GM12801 (cell line): Measurements from ENCODE around the gene LRP8.

Experiments
- TF ChIP-seq, protein P1 (sequence below): IDR thresholded peaks from one replicate; pipeline ENCODE4 v1.5.1; 2011; ENCODE audit warnings: control low read depth; ENCODE audit not compliant: insufficient read length; ENCODE audit errors: extremely low read depth

LRP8 gene

DNA sequence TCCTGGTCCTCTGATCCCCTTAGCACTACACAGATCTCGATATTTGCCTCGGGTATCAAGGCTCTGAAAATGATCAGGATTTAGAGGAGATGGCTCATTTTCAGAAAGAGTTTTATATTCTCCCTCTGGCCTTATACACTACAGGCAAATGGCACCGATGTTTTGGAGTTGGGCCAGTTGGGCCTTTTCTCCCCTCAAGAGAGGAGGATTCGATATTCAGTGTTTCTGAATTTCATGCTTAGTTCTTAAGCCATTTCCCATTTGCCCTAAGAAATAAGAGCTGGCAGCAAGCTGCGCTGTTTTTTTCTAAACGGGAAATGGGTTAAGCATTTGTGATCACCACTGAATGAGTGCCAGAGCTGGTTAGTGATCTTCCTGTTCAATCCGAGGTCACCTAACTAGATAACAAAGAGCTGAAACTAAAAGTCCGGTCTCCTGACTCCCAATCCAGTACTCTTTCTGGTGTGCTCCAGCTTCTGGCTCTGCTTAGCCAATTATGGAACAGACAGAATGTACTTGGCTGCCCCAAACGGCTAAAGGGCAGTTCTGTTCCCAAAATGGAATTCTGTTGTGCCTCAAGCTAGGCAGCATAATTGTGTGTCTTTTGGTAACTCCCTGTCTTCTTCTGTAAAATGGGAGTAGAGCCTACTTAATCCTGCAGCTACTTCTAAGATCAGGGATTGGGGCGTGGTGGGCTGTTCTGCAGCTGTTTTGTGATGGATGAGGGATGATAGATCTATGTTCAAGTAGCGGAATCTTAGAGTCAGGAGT lies 132.4 kb downstream of the LRP8 start:
- TF ChIP-seq, protein P1, sequence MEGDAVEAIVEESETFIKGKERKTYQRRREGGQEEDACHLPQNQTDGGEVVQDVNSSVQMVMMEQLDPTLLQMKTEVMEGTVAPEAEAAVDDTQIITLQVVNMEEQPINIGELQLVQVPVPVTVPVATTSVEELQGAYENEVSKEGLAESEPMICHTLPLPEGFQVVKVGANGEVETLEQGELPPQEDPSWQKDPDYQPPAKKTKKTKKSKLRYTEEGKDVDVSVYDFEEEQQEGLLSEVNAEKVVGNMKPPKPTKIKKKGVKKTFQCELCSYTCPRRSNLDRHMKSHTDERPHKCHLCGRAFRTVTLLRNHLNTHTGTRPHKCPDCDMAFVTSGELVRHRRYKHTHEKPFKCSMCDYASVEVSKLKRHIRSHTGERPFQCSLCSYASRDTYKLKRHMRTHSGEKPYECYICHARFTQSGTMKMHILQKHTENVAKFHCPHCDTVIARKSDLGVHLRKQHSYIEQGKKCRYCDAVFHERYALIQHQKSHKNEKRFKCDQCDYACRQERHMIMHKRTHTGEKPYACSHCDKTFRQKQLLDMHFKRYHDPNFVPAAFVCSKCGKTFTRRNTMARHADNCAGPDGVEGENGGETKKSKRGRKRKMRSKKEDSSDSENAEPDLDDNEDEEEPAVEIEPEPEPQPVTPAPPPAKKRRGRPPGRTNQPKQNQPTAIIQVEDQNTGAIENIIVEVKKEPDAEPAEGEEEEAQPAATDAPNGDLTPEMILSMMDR, result no peak
